GM12892 (cell line): ENCODE data around the gene BPIFB3.

Source experiments
- POLR2A ChIP-seq: IDR thresholded peaks from 2 replicates; pipeline ENCODE4 v1.6.1; 2011; ENCODE audit warnings: low read depth, low read length, control low read depth
- POLR2AphosphoS5 ChIP-seq: IDR thresholded peaks from 2 replicates; pipeline ENCODE4 v1.6.1; 2011; ENCODE audit warnings: low read depth, low read length, control low read depth
- TAF1 ChIP-seq: IDR thresholded peaks from 2 replicates; pipeline ENCODE4 v1.6.1; 2011; ENCODE audit warnings: low read depth, mild to moderate bottlenecking, control low read depth, low read length, borderline replicate concordance

- TF ChIP-seq TAF1 (no peak), POLR2A (no peak), POLR2AphosphoS5 (no peak)
Measured at GRCh38 chr20:33046412-33046811, 7.3 kb upstream of the BPIFB3 start.
